Astrocyte (in vitro differentiated cells and primary cell): Measurements from ENCODE around the gene PNPLA7. TPM values are rescaled to one million over a fixed set of nuclear protein-coding genes. Genes with fewer than 3 reads are reported as not detected.

Source experiments
- DNase-seq: peaks from one replicate; pipeline ENCODE4 v3.0.0-alpha.2; 2010; ENCODE audit warnings: low read depth
- FAIRE-seq: peaks from 2 replicates; lab custom pipeline; 2011; peaks lifted over from hg19 to GRCh38; lab: Jason Lieb, UNC
- H2AFZ ChIP-seq: 2 replicates; pipeline ENCODE4 v1.6.0; 2012; ENCODE audit warnings: low read depth, low read length, inconsistent platforms
- H3K27ac ChIP-seq: 2 replicates; pipeline ENCODE4 v1.5.1; 2011; ENCODE audit warnings: low read depth, low read length, inconsistent platforms
- H3K27me3 ChIP-seq: 2 replicates; pipeline ENCODE4 v1.6.0; 2011; ENCODE audit warnings: low read length, inconsistent platforms; ENCODE audit not compliant: insufficient read depth
- H3K36me3 ChIP-seq: 2 replicates; pipeline ENCODE4 v1.5.1; 2011; ENCODE audit warnings: low read length, inconsistent platforms; ENCODE audit not compliant: insufficient read depth
- H3K4me1 ChIP-seq: 2 replicates; pipeline ENCODE4 v1.5.1; 2011; ENCODE audit warnings: low read length, inconsistent platforms; ENCODE audit not compliant: insufficient read depth
- H3K4me2 ChIP-seq: 2 replicates; pipeline ENCODE4 v1.6.0; 2012; ENCODE audit warnings: low read length, inconsistent platforms
- H3K4me3 ChIP-seq: 2 replicates; pipeline ENCODE4 v1.5.1; 2011; ENCODE audit warnings: low read depth, mild to moderate bottlenecking, low read length, inconsistent platforms; ENCODE audit not compliant: insufficient read depth
- H3K79me2 ChIP-seq: 2 replicates; pipeline ENCODE4 v1.6.0; 2012; ENCODE audit warnings: mild to moderate bottlenecking, low read length, inconsistent platforms; ENCODE audit not compliant: insufficient read depth
- H3K9ac ChIP-seq: 2 replicates; pipeline ENCODE4 v1.6.0; 2012; ENCODE audit warnings: mild to moderate bottlenecking, low read length, inconsistent platforms
- H3K9me3 ChIP-seq: 2 replicates; pipeline ENCODE4 v1.5.1; 2012; ENCODE audit warnings: low read depth, mild to moderate bottlenecking, low read length, inconsistent platforms; ENCODE audit not compliant: insufficient read depth
- H4K20me1 ChIP-seq: 2 replicates; pipeline ENCODE4 v1.6.0; 2012; ENCODE audit warnings: low read length, inconsistent platforms; ENCODE audit not compliant: insufficient read depth
- H3K27ac Mint-ChIP-seq: one replicate; pipeline ENCODE4 v1.8.0; 2021; ENCODE audit warnings: mild to moderate bottlenecking, mixed read lengths; ENCODE audit not compliant: unreplicated experiment
- H3K27me3 Mint-ChIP-seq: one replicate; pipeline ENCODE4 v1.8.0; 2021; ENCODE audit warnings: low read depth, mixed read lengths; ENCODE audit not compliant: unreplicated experiment
- H3K36me3 Mint-ChIP-seq: one replicate; pipeline ENCODE4 v1.8.0; 2021; ENCODE audit warnings: low read depth, mixed read lengths; ENCODE audit not compliant: unreplicated experiment
- H3K4me1 Mint-ChIP-seq: one replicate; pipeline ENCODE4 v1.8.0; 2021; ENCODE audit warnings: low read depth, mixed read lengths; ENCODE audit not compliant: unreplicated experiment
- H3K4me3 Mint-ChIP-seq: one replicate; pipeline ENCODE4 v1.8.0; 2021; ENCODE audit warnings: mild to moderate bottlenecking, moderate library complexity, mixed read lengths; ENCODE audit not compliant: unreplicated experiment
- H3K9me3 Mint-ChIP-seq: one replicate; pipeline ENCODE4 v1.8.0; 2021; ENCODE audit warnings: mild to moderate bottlenecking, mixed read lengths; ENCODE audit not compliant: unreplicated experiment
- EZH2 ChIP-seq: IDR thresholded peaks from 2 replicates; pipeline ENCODE4 v1.6.1; 2012; ENCODE audit warnings: mild to moderate bottlenecking, low read length, inconsistent platforms; ENCODE audit not compliant: insufficient read depth
- total RNA-seq: library from RNA; stranded (reverse); gene quantifications from 2 replicates; pipeline ENCODE4 v1.2.1, GENCODE V29; 2021
- TF ChIP-seq, protein P1 (sequence below): IDR thresholded peaks from 2 replicates; pipeline ENCODE4 v1.5.1; 2011; ENCODE audit warnings: low read depth, mild to moderate bottlenecking, inconsistent platforms, low read length, moderate library complexity; ENCODE audit not compliant: insufficient read depth

PNPLA7 gene
- total RNA-seq, 1 donor from 2014 or later, result 2.6 TPM

DNA sequence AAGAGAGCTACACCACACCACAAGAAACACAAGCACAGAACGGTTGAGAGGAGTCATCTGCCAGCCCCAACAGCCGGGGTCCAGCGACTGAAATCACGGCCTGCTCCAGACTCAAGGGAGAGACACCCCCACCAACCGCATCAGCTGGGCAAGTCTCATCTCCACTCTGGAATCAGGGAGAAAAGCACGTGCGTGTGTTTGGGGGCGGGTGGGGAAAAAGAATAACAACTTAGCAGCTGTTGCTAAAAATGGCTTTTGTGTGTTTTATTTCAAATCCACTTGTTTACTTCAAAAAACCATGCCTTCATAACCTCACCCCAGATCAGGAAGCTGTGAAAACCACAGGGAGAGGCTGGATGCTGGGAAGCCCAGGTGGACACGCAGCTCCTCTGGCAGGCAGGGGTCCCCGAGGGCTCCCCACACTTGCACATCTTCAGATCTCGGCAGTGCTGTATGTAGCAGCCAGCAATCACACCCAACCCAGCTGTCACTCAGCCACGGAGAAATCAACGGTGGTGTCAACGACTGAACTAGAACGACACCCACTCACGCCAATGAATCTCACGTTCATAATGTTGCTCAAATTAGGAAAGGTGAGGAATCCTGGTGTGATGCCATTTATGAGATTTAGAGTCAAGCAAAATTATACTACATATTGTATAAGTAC is 19.0 kb downstream of the PNPLA7 start:
- Mint-ChIP-seq H3K27me3 (peaks cover 4% of the 10 kb centered on the region), H3K4me3 (no peak overlapping the region), H3K27ac (no peak overlapping the region), H3K9me3 (peaks cover 5% of the 10 kb centered on the region), H3K4me1 (no peaks in the 10 kb centered on the region), H3K36me3 (peaks cover 8% of the 10 kb centered on the region)
- Histone ChIP-seq H2AFZ (no peak overlapping the region), H3K79me2 (no peaks in the 10 kb centered on the region), H3K4me3 (no peak overlapping the region), H3K27me3 (no peaks in the 10 kb centered on the region), H4K20me1 (peaks cover 3% of the 10 kb centered on the region), H3K36me3 (no peaks in the 10 kb centered on the region), H3K27ac (no peak overlapping the region), H3K9ac (no peak overlapping the region), H3K4me2 (no peak overlapping the region), H3K4me1 (no peaks in the 10 kb centered on the region), H3K9me3 (no peaks in the 10 kb centered on the region)
- TF ChIP-seq, protein P1, sequence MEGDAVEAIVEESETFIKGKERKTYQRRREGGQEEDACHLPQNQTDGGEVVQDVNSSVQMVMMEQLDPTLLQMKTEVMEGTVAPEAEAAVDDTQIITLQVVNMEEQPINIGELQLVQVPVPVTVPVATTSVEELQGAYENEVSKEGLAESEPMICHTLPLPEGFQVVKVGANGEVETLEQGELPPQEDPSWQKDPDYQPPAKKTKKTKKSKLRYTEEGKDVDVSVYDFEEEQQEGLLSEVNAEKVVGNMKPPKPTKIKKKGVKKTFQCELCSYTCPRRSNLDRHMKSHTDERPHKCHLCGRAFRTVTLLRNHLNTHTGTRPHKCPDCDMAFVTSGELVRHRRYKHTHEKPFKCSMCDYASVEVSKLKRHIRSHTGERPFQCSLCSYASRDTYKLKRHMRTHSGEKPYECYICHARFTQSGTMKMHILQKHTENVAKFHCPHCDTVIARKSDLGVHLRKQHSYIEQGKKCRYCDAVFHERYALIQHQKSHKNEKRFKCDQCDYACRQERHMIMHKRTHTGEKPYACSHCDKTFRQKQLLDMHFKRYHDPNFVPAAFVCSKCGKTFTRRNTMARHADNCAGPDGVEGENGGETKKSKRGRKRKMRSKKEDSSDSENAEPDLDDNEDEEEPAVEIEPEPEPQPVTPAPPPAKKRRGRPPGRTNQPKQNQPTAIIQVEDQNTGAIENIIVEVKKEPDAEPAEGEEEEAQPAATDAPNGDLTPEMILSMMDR, result no peak
- no peak for TF ChIP-seq EZH2
- FAIRE-seq, result no peak
- no peak for DNase-seq

- Histone ChIP-seq H3K9me3 (no peaks in the 10 kb centered on the region), H3K4me3 (no peak overlapping the region), H4K20me1 (peaks cover 3% of the 10 kb centered on the region), H2AFZ (no peak overlapping the region), H3K27ac (no peak overlapping the region), H3K9ac (no peak overlapping the region), H3K27me3 (no peaks in the 10 kb centered on the region), H3K79me2 (no peaks in the 10 kb centered on the region), H3K36me3 (no peaks in the 10 kb centered on the region), H3K4me2 (no peak overlapping the region), H3K4me1 (no peaks in the 10 kb centered on the region)
- no peak for FAIRE-seq
- Mint-ChIP-seq H3K27me3 (peaks cover 4% of the 10 kb centered on the region), H3K36me3 (peaks cover 6% of the 10 kb centered on the region), H3K4me3 (no peak overlapping the region), H3K9me3 (peaks cover 3% of the 10 kb centered on the region), H3K4me1 (no peaks in the 10 kb centered on the region), H3K27ac (no peak overlapping the region)
- no peak for DNase-seq
- TF ChIP-seq EZH2, result no peak
- TF ChIP-seq, protein P1, result no peak
Measured at GRCh38 chr9:137530331-137530730, 19.9 kb downstream of the PNPLA7 start.

DNA sequence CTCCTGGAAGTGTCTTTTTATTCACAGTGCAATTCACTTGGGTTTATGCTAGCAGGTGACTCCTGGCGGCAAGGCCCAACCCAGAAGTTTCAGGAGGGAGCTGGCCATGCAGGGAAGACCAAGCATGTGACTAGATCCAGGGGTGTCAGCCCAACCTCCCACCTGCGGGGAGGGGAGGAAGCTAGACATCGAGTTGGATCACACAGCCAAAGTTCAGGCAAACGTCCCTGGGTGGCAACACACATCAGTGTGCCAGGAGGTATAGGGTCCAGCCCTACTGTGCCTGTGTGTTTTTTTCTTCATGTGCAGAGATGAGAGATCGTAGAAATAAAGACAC is 25.3 kb downstream of the PNPLA7 start:
- H3K4me2 ChIP-seq, result no peak overlapping the region
- Mint-ChIP-seq H3K36me3 (peaks cover 6% of the 10 kb centered on the region), H3K27me3 (peaks cover 4% of the 10 kb centered on the region), H3K4me1 (no peaks in the 10 kb centered on the region), H3K4me3 (no peak overlapping the region), H3K27ac (no peak overlapping the region), H3K9me3 (no peaks in the 10 kb centered on the region)
- no peaks in the 10 kb centered on the region for H3K4me1 ChIP-seq
- no peak overlapping the region for H3K4me3 ChIP-seq
- no peaks in the 10 kb centered on the region for H3K27me3 ChIP-seq
- H3K36me3 ChIP-seq, result no peaks in the 10 kb centered on the region
- no peak overlapping the region for H3K9ac ChIP-seq
- DNase-seq, result no peak
- FAIRE-seq, result no peak
- TF ChIP-seq EZH2, result no peak
- TF ChIP-seq, protein P1, result no peak
- H3K79me2 ChIP-seq, result no peaks in the 10 kb centered on the region
- no peaks in the 10 kb centered on the region for H3K9me3 ChIP-seq
- H2AFZ ChIP-seq, result no peak overlapping the region
- no peaks in the 10 kb centered on the region for H4K20me1 ChIP-seq
- no peak overlapping the region for H3K27ac ChIP-seq
